ENCODE measurements around the gene ADCY5.

ADCY5 gene

DNA sequence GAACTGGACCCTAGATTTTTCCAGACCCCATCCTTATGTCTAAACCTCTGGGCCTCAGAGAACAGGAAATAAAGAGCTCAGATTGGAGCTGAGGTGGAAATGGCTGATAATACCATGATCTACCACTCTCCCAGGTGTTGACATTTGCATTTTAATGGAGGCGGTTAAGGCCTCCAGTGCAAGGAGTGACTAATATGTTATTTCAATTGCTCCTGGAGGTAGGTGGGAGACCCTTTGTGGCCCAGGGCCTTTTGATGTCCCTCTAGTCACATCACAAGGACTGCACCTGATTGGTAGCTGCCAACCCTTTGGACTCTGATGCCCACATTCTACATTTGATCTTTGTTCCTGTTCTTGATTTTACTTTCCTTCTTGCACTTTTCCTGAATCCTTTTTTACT, 9.0 kb upstream of the ADCY5 start:
- FAIRE-seq: no peak

- FAIRE-seq: no peak
These were observed 4.8 kb upstream of the ADCY5 start for GRCh38 chr3:123453675-123454074.

DNA sequence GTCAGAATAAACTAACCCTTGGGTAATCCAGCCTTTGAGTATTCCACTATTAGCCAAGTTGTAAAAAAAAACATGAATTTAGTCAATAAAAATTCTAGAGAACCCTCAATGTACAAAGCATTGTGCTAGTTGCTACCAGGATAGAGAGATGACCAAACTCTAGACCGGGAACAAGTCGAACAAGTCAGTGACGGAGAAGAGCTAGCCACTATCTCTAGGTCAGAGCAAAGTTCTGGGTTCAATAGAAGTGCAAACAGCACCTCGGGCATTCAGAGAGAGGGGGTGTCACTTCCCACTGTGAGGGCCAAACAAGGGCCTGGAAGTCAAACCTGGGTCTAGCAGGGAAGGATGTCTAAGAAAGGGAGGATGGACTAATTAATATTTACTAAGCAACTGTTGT, 2.3 kb upstream of the ADCY5 start:
- no peak for FAIRE-seq

- no peak for FAIRE-seq
These were observed 1.2 kb upstream of the ADCY5 start for GRCh38 chr3:123449997-123450604.

DNA sequence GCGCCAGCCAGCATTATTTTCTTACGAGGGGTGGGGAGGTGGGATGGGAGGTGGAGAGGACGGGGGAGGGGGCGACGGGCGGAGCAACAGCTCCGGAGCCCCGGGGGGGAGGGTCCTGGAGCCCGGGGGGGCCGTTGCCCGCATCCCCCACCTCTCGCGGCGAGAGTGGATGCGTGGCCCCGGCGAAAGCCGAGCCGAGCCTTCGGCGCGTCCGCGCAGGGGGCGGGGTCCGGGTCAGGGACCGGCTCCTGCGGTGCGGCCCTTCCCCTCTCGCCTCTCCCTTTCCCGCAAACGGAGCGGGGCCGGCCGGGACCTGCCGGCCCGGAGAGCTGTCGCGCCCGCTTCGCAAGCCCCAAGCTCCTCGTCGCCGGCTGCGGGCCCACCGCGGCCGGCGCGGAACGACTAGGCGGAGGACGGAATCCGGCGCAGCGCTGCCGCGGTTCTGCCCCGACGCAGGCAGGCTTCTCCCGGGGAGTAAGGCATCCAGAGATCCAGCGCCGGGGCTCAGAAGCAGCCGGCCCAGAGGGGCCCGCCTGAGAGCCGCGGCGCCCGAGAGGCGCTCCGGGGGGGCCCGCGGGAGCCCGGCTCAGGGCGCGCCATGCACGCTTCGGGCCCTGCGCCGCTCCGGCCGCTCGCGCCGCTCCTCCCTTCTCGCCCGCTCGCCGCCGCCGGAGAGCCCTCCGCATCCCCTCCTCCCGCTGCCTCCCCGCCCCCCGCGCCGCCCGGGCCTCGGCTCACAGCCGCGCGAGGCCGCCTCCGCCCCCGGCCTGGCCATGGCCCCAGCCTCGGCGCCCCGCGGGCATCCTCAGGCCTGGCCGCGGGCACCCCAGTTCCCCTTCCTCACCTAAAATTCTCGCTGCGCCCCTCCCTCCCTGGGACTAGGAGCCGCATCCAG, 459 bp upstream of the ADCY5 start:
- no peak for FAIRE-seq

GRCh38 chr3:123447749-123448517, 957 bp downstream of the ADCY5 start:
- no peak for FAIRE-seq

- FAIRE-seq: no peak
These were observed 1.5 kb downstream of the ADCY5 start for GRCh38 chr3:123447416-123447748.

DNA sequence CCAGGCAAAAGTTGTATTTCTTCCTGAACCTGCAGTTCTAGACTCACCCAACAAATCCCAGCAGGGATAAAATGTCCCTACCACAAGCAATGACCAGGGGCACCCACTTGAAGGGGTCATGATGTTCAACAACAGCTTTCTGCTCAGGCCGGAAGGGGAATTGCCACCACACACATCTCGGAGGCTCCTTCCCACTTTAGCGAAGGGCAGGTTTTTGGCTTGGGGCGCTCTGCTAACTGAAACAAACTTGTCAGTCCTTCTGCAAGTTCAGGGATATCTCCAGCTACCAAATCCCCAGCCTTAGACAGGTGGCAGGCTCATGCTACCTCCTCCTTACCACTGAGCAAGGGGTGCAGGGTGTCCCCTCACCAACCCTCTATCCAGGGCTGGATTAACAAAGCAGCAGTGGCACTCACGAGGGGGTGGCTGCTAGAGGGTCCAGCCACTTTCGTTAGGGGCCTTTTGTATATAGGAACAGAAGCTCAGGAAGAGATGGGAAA, 2.2 kb downstream of the ADCY5 start:
- no peak for FAIRE-seq

- no peak for FAIRE-seq
These were observed 2.7 kb downstream of the ADCY5 start for GRCh38 chr3:123446210-123446609.

GRCh38 chr3:123445702-123446101, 3.2 kb downstream of the ADCY5 start:
- no peak for FAIRE-seq

- no peak for FAIRE-seq
These were observed 4.1 kb downstream of the ADCY5 start for GRCh38 chr3:123444744-123445143.

DNA sequence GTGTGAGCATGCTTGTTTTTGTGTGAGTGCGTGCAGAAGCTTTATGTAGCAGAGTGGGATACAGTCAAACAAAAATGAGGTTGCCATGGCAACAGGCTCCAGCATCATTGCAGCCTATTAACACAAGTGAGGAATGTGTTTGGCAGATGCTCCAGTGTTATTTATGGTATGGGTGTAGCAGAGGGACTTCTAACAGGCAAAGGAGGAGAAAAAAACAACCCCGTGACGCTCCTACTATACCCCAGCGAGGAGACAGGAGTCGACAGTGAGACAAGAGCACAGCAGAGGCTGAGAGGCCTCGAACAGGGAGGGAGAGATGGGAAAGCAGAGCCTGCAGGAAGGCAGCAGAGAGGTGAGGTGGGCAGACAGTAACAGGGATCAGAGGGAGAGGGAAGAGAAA, 4.9 kb downstream of the ADCY5 start:
- FAIRE-seq: no peak

DNA sequence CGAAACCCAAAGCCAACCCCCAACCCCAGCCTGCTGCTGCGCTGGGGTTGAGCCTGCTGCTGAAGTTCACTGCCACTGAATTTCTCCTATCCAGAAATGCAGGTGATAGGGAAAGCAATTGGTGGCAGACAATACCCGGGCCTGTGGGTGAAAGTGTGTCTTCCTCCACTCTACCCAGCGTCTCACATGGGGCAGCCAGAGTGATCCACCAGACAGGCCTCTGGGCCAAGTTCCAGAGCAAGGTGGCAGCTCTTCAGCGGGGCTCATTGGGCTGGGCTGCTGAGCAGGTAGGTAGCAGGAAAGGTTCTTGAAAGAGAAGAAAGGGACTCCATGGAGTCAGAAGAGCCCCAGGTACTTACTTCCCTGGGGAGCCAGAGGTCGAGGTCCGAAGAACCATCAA, 6.0 kb downstream of the ADCY5 start:
- no peak for FAIRE-seq

DNA sequence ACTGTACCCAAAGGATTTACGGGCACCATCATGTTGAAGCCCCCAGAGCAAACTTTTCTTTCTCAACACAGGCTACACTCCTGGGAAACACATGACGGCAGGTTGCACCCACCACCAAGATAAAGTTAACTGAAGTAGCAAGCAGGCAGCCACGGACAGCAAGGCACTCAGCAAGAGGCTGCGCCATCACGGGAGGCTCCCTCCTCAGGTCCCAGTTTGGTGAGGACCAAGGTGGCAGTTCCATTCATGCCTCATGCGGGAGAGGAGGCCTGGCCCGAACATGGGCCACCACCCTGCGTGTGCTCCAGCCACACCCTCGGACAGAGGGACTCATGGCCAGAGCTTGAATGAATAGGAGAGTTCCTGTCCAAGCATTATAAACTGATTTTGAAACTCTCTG, 6.8 kb downstream of the ADCY5 start:
- no peak for FAIRE-seq

- FAIRE-seq: no peak
These were observed 8.9 kb downstream of the ADCY5 start for GRCh38 chr3:123439806-123440580.

- FAIRE-seq: no peak
These were observed 15.9 kb downstream of the ADCY5 start for GRCh38 chr3:123432832-123433523.

- FAIRE-seq: no peak
These were observed 17.1 kb downstream of the ADCY5 start for GRCh38 chr3:123431658-123432324.

- no peak for FAIRE-seq
These were observed 17.8 kb downstream of the ADCY5 start for GRCh38 chr3:123431007-123431657.

DNA sequence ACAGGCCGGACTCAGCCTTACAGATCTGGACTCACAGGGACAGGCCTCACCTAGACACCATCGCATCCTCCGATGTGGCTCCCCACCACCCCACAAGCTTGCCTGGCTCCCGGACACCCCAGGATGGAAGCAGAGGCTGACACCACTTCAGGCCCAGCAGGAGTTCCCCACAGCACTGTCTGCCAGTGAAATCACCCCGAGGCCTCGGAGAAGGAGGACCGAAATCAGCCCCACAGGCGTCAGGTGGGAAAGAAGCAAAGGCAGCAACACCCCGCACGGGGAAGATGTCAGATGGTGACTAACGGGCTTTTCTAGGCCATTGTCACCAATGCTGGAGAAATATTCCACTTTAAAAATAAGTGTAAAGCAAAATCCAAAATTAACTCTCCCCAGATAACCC, 18.6 kb downstream of the ADCY5 start:
- no peak for FAIRE-seq

GRCh38 chr3:123429362-123430125, 19.3 kb downstream of the ADCY5 start:
- FAIRE-seq: no peak
